ENCODE data around the gene MCTP1.

- no peak for TF ChIP-seq CTCF (IDR thresholded peaks at IDR 0.05; ENCODE audit: low read depth, low read length)
- no peak for TF ChIP-seq EZH2phosphoT487 (IDR thresholded peaks at IDR 0.05; ENCODE audit: low read depth)
These were observed 464.4 kb downstream of the MCTP1 start for GRCh38 chr5:94820488-94820887.

All from OCI-LY3 (cell line).